Hepatocyte (in vitro differentiated cells): Measurements from ENCODE around the gene LDB2.

Source experiments
- CTCF ChIP-seq: fragments of 200-600 bp; sonication (generic); IDR thresholded peaks from 2 replicates; pipeline ENCODE4 v1.5.1; 2016; ENCODE audit warnings: antibody characterized with exemption, mild to moderate bottlenecking; ENCODE audit not compliant: poor library complexity
- EZH2 ChIP-seq: fragments of 200-600 bp; sonication (generic); IDR thresholded peaks from 2 replicates; pipeline ENCODE4 v1.6.1; 2016; ENCODE audit warnings: antibody characterized with exemption, mild to moderate bottlenecking, borderline replicate concordance
- EZH2phosphoT487 ChIP-seq: fragments of 200-600 bp; sonication (generic); IDR thresholded peaks from one replicate; pipeline ENCODE4 v1.6.1; 2018; ENCODE audit warnings: antibody characterized with exemption, mild to moderate bottlenecking, low read depth, moderate library complexity; ENCODE audit not compliant: unreplicated experiment, severe bottlenecking

- TF ChIP-seq CTCF: no peak
- TF ChIP-seq EZH2phosphoT487: no peak
- TF ChIP-seq EZH2: no peak
Measured at GRCh38 chr4:16720761-16721160, 177.7 kb downstream of the LDB2 start.
